ENCODE results near the gene LRBA.

The LRBA gene

DNA sequence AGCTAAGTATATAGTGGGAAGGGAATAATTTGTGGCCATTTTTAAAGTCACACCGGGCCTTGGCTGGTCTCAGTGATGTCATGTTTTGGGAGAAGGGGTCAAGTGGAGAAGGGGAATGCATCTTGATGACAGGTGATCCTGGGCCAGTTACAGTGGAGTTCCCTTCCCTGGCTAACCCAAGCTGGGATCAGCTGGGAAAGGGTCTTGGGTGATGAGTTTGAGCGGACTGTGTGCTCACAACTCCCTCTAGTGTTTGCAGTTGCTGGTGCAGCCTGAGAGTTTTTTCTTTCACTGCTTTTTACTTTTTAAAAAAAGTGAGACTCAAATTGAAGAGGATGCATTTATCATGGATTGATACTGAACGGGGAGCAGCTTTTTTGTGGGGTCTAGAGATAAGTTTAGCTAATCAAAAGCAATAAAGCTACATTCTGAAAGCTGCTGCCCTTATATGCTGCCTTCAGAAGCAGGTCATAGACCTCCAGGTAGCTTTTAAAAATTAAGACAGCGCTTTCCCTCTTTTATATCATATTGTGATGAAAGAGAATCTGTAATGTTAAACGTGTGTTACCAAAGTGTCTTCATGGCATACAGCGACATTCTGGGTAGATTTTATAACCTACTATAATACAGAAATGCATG is 772.1 kb downstream of the LRBA start:
- DNase-seq (ENCODE audit: low read depth in 2 of 2) = no peak

DNA sequence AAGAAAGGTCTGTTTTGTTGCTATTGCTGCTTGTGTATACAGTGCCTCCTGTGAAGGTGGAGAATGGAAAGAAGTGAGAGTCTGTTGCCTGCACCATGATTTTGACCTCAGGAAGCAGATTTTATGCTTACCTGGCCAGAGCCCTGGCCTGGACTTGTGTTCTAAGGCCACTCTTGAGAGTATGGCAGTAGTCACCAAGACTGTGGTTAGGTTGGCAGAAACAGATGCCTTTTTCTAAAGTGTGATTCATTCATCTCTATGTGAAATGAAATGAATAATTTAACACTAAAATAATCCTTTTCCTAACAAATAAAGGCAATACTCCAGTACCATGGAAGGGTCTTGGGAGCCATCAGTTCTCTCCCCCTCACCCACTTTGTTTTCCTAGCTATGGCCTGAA is 775.1 kb downstream of the LRBA start:
- DNase-seq (ENCODE audit: low read depth in 2 of 2) = no peak

DNA sequence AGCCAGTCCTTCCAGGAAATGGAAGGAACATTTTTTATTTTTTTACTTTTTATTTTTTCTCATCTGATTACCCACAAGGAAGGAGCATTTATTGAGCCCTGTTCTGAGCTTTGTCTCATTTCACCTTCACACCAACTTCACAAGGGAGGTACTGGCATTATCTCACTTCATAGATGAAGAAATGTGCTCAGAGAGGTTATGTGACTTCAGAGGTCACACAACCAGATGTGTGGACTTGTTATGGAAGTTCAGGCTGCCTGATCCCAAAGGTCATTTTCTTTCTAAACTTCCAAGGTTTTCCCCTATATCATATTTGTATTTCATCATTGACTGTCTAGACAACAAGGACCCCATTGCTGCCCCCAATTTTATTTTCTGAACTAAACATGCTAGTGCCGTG is 776.5 kb downstream of the LRBA start:
- DNase-seq (ENCODE audit: low read depth in 2 of 2) = no peak

DNA sequence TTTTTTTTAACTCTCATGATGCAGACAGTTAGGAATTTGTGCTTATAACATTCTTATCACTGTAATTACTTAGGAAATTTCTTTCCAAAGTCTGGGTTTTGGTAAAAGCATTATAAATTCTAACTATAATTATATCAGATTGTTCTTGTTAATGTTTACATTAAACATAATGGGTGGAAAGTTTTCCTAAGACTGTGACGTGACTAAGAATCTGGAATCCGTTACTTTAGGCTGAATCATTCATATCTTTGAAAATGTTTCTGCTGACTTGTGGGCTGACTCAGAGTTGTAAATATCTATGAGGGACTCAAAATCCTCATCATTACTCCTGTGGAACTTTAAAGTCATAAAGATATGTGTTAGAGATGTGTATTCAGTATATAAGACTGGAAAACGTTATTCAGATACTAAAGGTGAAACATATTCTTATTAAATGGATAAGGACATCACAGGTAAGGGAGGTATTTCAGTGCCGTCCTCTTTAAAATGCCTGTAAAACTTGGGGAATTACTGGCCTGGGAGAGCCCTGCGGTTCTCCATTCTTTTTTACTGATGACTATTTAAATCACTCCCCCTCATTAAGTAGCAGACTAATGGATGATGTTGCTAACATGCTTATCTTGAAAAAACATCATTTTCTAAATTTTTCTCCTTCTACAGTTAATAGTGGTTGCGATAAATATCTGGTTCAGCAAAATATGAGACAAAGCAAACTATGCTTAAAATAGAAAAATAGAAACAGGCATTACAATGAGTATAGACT is 777.8 kb downstream of the LRBA start:
- no peak for DNase-seq (ENCODE audit: low read depth in 2 of 2)

DNA sequence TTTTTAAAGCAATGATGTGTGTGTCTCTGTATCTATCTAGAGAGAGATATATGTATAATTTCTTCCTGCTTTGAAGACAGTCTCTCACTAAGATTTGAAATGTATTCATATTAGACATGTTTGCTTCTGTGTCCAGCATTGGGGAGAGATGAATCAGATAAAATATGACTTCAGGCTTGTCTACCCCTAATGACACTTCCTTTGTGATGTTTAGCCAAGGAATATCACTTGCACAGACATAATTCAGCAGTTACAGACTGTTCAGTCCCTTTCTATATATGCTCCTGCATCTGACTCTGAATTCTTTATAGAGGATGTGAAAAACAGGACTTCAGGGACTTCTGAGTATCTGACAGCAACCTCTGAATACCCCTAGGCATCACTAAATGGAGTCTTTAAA is 778.5 kb downstream of the LRBA start:
- DNase-seq (ENCODE audit: low read depth in 2 of 2) = no peak

DNA sequence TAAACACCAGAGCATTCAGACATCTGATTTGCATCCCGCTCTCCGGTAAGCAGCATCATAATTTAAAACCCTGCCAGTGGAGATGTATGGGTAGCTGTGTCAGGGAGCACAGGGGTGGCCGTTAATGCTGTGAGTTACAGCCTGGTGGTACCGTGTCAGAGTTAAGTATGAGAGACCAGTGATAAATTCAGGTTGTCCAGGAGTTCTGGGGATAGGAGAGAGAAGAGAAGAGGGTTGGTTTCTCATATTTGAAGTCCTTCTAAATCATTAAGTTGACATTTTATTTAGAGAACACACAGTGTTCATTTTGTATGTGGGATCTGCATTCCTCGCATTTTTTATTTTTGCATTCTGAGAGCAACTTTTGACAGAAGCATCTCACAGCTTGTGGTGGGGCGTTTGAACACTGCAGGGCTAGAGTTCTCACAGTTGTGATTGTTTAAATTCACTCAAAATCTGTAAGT is 779.2 kb downstream of the LRBA start:
- DNase-seq (ENCODE audit: low read depth in 2 of 2) = no peak

DNA sequence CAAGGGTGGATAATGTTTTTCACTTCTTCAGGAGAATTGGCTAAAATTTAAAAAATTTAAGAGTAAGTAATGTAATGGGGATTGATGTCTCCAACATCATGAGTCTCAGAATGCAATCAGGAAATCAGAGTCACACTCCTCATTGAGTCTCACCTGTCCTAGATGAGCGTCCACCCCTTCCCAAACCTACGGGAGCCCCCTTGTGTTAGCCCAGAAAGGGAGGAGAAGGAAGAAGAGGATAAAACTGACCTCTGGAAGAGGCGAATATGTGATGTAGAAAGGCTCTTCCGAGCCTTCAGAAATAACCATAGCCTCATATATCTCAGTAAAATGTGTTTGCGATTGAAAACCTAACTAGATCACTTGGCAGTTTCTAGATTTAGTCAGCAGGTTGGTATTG is 779.8 kb downstream of the LRBA start:
- DNase-seq (ENCODE audit: low read depth in 2 of 2) = no peak

DNA sequence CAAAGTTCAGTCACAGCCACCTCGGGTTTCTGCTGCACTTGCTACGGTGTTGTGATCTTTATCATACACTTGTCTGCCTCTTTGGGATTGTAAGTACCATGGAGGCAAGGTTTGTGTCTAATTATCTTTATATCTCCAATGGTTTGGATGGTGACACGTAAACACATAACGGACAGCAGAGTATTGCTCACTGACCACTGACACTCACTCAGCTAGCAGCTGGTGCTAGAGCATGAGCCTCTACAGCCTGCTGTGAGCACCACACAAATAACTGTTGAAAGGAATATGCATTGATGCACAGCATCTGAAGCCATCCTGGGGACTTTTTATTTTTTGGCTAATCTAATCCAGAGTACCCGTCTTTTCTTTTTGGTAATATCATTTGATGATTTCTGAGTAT is 780.8 kb downstream of the LRBA start:
- no peak for DNase-seq (ENCODE audit: low read depth in 2 of 2)

DNA sequence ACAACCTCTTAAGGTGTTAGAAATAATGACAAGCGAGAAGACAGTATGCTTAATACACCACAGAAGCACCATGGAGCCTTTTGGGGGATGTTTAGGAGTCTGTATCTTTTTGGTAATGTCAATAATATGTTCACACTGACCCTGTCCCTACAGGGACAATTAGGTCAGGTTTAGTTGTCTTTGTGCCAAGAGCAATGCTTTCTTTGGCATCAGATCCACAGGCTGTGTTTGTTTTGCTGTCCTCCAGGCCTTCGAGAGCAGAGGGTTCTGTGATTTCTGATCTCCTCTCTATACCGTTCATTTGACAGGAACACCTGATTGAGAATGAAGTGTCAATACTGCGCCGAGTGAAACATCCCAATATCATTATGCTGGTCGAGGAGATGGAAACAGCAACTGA is 783.1 kb downstream of the LRBA start:
- DNase-seq (ENCODE audit: low read depth in 2 of 2) = no peak

DNA sequence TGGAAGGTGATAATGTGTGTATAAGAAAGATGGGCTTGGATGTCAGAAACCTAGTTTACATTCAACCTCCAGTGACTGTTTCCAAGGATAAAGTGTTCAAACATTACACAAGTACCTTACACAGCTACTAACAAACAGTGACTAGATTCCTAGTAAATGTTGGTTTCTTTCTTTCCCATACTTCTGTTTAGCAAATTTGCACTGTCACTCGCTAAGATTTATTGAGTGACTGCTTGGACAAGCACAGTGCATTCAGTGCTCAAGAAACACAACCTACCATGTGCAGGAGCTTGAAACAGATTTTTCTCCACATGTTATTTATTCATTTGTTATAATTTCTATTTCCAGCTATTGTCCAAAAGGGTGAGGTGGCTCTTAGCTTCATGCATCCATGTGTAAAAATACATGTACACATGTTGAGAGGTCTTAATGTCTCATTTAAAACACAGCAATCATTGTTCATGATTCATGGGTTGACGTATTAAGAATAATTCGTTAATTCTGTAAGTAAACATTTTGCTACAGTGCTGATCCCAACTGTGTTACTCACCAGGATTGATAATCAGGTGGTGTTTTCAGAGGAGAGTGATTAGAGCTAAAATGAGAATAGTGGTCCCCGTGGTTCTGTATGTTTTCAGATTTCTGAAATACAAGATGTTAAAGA is 783.8 kb downstream of the LRBA start:
- DNase-seq (ENCODE audit: low read depth in 2 of 2) = no peak

DNA sequence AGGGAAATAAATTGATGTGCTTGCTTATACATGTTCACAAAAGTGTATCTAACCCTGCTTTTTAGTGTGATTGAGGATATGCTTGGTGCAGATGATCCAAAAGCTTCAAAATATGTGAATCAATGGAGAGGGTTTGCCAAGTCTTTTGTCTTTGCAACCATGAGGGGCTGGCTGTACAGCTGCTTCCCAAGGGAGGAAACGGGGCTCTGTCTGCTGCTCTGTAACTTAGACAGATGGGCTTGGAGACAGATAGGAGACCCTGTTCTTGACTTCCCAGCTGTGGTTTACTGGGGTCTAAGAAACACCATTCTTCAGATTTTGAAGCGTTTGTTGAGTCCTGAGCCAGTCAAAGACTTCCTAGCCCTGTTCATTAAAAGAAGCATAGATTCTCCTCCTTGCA is 784.5 kb downstream of the LRBA start:
- DNase-seq (ENCODE audit: low read depth in 2 of 2) = no peak

DNA sequence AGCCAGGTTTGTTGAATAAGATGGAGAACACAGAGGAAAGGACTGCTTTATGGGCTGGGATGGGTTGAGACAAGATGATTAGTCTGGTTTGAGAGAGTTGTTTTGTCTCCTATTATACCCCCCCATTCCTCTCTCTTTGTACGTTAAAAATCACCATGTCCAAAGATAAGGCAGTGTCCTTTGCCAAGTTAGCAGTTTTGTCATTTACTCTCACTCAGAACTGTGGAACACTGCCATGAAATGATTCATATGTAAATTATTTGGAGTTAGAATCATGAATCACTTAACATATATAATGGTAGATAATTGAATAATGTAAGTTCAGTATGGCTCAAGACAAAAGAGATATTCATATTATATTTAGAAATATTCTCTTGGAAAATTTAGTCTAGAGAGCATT is 785.6 kb downstream of the LRBA start:
- DNase-seq (ENCODE audit: low read depth in 2 of 2) = no peak

DNA sequence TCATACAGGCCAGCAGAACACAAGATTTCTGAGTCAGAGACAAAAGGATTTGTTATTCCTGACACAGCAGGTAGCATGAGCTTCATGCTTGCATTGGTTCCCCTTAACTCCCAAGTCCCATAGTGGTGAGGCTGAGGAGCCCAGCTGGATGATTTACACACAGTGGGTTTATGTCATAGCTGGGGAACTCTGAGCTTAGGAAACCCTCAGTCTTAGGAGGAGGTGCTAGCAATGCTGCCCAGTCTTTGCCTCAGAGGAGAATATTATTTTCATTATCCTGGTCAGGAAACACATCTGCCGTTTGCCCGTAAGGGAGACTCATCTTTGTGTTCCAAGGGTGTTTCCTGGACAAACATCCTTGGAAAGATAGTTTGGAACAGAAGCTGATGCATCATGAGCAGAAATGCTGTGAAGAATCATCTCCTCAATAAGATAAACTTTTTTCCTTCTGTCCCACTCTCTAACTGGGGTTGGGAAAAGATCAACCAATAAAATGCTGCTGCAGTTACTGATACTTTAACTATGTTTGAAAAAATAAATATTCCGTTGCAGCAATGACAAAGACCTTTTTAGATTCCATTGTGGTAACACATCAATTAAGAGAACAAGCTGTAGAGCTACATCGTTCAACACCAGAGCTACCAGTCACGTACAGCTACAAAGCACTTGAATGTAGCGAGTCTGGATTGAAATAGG is 790.0 kb downstream of the LRBA start:
- no peak for DNase-seq (ENCODE audit: low read depth in 2 of 2)

DNA sequence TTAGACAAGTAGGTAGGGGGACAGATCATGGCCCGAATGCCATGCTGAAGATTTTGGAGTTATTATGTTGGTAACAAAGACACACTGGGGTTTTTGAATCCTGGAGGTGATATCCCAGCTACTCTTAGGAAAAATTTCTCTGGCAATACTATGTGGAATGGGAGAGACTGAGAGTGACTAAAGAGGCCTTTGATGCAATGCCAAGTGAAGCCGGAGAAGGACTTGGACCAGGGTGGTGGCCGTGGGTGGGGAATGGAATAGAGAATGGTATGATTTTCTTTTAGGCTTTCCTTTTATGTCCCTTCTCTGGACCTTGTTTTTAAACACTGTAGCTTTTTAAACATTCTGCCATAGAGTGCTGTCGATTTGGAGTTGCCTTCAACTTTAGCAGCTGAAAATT is 795.2 kb downstream of the LRBA start:
- DNase-seq (ENCODE audit: low read depth in 2 of 2) = no peak

DNA sequence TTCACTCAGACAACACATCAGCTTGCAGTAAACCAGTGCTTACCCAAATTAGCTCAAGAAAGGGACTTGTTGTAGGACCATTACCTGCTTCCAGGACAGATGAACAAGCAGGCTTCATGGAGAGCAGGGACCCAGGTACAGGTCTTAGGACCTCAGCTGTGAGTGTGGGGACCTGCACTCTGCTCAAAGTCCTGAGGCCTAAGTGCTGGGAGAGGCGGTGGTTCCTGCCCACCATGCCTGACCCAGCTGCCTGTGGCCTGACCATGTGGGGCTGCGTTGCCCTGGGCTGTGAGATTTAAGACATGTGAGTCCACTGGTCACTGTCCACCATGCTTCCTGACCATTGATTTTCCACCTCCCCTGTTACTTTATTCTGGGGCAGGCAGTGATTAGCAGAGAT is 796.6 kb downstream of the LRBA start:
- DNase-seq (ENCODE audit: low read depth in 2 of 2) = no peak

DNA sequence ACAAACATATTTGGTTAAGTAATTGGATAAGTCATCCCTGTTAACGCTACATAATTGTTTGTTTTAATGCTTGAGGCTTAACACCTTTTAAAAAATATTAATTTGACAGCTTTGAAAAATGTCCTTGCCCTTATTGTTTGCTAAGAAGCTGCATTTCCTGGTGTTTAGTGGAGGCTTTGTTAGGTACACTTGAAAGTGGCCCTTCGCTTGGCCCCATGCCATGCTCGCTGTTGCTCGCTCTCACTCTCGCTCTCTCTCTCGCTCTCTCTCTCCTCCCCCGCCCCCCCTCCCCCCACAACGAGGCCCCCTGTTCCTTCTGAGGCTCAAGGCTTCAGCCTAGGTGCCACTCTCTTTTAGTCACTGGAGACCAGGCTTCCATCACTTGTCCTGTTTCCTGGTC is 797.3 kb downstream of the LRBA start:
- no peak for DNase-seq (ENCODE audit: low read depth in 2 of 2)

DNA sequence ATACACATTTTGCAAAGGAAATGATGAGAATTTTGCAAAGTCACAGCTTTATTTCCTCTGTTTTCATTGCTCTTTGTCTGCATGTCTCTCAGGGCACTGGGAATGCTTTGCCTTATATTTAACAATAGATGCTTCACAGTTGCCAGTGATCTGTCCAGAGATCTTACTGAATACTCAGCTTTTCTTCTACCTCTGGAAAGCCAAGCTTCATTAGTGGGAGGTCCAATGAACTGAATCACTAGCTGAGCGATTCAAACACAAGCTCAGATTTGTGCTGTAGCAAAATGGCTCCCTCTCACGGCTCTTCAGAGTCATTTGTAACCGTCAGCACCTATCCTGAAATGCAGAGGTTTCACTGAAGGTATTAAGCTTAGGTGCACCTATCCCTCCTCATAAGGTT is 797.9 kb downstream of the LRBA start:
- DNase-seq (ENCODE audit: low read depth in 2 of 2) = no peak

DNA sequence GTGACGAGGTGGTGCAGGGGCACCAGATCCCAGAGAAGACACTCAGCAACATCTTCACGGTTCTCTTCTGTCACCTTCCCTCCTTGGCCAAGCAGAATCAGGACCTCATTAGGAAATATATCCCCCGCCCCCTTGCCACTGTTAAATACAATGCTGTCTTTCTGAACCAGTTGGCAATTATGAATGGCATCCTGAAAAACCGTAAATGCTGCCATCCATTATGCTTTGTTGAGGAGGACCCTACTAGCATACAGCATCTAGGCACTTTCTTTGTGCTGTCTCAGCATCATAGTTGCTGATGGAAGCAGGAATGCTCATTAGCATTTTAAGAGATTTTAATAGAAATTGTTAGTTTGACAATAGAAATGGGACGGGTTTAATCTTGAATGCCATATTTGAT is 798.4 kb downstream of the LRBA start:
- no peak for DNase-seq (ENCODE audit: low read depth in 2 of 2)

DNA sequence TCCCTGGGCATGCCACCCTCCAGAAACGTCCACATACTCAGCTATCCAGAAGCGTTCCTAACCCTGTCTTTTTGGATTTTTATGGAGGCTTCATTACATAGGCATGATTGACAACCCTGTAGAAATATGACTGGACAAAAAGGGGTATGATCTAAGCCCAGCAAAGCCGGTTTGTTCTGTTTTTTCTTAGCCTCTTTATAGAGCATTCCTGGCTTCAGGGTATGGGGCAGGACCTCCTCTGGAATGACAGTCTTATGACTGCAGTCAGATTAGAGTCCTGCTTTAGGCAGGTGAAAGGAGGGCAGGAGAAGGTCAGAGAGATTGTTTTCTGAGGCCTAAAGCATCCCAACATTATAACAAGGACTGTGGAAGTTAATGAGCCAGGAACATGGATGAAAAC is 799.5 kb downstream of the LRBA start:
- DNase-seq (ENCODE audit: low read depth in 2 of 2) = no peak
